ENCODE data around the gene GNG2.

The GNG2 gene

DNA sequence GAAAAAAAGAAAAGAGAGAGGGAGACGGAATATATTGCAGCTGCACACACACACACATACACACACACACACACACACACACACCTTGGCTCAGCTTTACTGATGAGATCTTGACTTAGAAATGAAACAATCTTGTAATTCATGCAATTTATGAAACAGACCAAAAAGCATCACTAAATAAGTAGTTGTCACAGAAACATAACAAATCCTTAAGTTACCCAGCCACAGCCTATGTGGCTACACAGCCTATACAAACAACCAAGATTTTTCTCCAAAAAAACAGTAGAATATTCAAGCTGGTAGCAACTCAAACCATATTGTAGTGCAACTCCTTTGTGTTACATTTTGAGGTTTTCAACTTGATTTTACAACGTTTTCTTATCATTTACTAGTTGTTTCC is 37.9 kb upstream of the GNG2 start:
- no peak for TF ChIP-seq EZH2phosphoT487 (IDR thresholded peaks at IDR 0.05; ENCODE audit: borderline replicate concordance, low read length)
- TF ChIP-seq, protein P1, sequence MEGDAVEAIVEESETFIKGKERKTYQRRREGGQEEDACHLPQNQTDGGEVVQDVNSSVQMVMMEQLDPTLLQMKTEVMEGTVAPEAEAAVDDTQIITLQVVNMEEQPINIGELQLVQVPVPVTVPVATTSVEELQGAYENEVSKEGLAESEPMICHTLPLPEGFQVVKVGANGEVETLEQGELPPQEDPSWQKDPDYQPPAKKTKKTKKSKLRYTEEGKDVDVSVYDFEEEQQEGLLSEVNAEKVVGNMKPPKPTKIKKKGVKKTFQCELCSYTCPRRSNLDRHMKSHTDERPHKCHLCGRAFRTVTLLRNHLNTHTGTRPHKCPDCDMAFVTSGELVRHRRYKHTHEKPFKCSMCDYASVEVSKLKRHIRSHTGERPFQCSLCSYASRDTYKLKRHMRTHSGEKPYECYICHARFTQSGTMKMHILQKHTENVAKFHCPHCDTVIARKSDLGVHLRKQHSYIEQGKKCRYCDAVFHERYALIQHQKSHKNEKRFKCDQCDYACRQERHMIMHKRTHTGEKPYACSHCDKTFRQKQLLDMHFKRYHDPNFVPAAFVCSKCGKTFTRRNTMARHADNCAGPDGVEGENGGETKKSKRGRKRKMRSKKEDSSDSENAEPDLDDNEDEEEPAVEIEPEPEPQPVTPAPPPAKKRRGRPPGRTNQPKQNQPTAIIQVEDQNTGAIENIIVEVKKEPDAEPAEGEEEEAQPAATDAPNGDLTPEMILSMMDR (IDR thresholded peaks at IDR 0.05; ENCODE audit: low read depth, low read length, poor library complexity, severe bottlenecking): no peak
- Histone ChIP-seq H4K20me1 (ENCODE audit: control insufficient read depth, insufficient read depth, low read depth, low read length) (no peaks in the 10 kb centered on the region), H3K4me3 (ENCODE audit: low read length) (no peak overlapping the region), H3K27ac (ENCODE audit: low read depth, low read length) (no peak overlapping the region), H3K79me2 (ENCODE audit: control insufficient read depth, low read length) (no peaks in the 10 kb centered on the region), H3K36me3 (ENCODE audit: control insufficient read depth, low read length) (no peaks in the 10 kb centered on the region), H3K4me1 (ENCODE audit: control insufficient read depth, low read length) (no peaks in the 10 kb centered on the region; the same call in 1 of the 2 replicates), H3K4me2 (ENCODE audit: low read length) (no peak overlapping the region), H3K9me3 (ENCODE audit: control insufficient read depth, insufficient read depth, low read length) (no peaks in the 10 kb centered on the region), H3K27me3 (ENCODE audit: control insufficient read depth, low read length) (peaks cover 4% of the 10 kb centered on the region; the same call in 1 of the 2 replicates), H3K9me2 (replicated peaks; ENCODE audit: control insufficient read depth, low read length) (no peaks in the 10 kb centered on the region), H3F3A (ENCODE audit: control insufficient read depth, insufficient read depth) (no peaks in the 10 kb centered on the region)

DNA sequence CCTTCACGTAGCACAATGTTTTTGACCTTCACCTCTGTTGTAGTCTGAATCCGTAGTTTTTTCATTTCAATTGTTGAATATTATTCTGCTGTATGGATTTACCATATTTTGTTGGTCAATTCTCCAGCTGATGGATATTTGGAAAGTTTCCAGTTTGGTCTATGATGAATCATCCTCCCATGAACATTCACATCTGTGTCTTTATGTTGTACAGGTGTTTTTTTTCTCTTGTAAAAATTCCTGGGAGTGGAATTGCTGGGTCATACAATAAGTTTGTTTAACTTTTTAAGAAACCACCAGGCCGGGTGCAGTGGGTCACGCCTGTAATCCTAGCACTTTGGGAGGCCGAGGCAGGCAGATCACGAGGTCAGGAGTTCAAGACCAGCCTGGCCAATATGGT is 36.7 kb upstream of the GNG2 start:
- Histone ChIP-seq H3K9me3 (ENCODE audit: control insufficient read depth, insufficient read depth, low read length) (no peaks in the 10 kb centered on the region), H3K27ac (ENCODE audit: low read depth, low read length) (no peak overlapping the region), H3K36me3 (ENCODE audit: control insufficient read depth, low read length) (no peaks in the 10 kb centered on the region), H4K20me1 (ENCODE audit: control insufficient read depth, insufficient read depth, low read depth, low read length) (no peaks in the 10 kb centered on the region), H3K79me2 (ENCODE audit: control insufficient read depth, low read length) (no peaks in the 10 kb centered on the region), H3K4me1 (ENCODE audit: control insufficient read depth, low read length) (peaks cover 4% of the 10 kb centered on the region), H3K4me2 (ENCODE audit: low read length) (no peak overlapping the region), H3K9me2 (replicated peaks; ENCODE audit: control insufficient read depth, low read length) (no peaks in the 10 kb centered on the region), H3K4me3 (ENCODE audit: low read length) (no peak overlapping the region), H3F3A (ENCODE audit: control insufficient read depth, insufficient read depth) (no peaks in the 10 kb centered on the region), H3K27me3 (ENCODE audit: control insufficient read depth, low read length) (peaks cover 8% of the 10 kb centered on the region; the same call in 1 of the 2 replicates)
- no peak for TF ChIP-seq EZH2phosphoT487 (IDR thresholded peaks at IDR 0.05; ENCODE audit: borderline replicate concordance, low read length)
- TF ChIP-seq, protein P1 (IDR thresholded peaks at IDR 0.05; ENCODE audit: low read depth, low read length, poor library complexity, severe bottlenecking): no peak

DNA sequence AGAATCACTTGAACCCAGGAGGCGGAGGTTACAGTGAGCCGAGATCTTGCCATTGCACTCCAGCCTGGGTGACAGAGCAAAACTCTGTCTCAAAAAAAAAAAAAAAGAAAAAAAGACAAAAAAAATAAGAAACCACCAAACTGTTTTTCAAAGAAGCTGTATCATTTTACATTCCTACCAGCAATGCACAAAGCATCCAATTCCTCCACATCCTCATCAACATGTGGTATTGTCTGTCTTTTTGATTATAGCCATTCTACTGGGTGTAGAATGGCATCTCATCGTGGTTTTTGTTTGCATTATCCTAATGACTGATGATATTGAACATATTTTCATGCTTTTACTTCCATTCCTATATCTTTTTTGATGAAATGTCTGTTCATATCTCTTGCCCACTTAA is 36.2 kb upstream of the GNG2 start:
- no peaks in the 10 kb centered on the region for H3K9me2 ChIP-seq (replicated peaks; ENCODE audit: control insufficient read depth, low read length)
- peaks cover 7% of the 10 kb centered on the region for H3K4me1 ChIP-seq (ENCODE audit: control insufficient read depth, low read length)
- no peaks in the 10 kb centered on the region for H3K36me3 ChIP-seq (ENCODE audit: control insufficient read depth, low read length)
- no peaks in the 10 kb centered on the region for H4K20me1 ChIP-seq (ENCODE audit: control insufficient read depth, insufficient read depth, low read depth, low read length)
- H3K79me2 ChIP-seq (ENCODE audit: control insufficient read depth, low read length): no peaks in the 10 kb centered on the region
- no peak overlapping the region for H3K4me3 ChIP-seq (ENCODE audit: low read length)
- no peaks in the 10 kb centered on the region for H3F3A ChIP-seq (ENCODE audit: control insufficient read depth, insufficient read depth)
- no peak overlapping the region for H3K27ac ChIP-seq (ENCODE audit: low read depth, low read length)
- H3K9me3 ChIP-seq (ENCODE audit: control insufficient read depth, insufficient read depth, low read length): no peaks in the 10 kb centered on the region
- peaks cover 10% of the 10 kb centered on the region; the same call in 1 of the 2 replicates for H3K27me3 ChIP-seq (ENCODE audit: control insufficient read depth, low read length)
- TF ChIP-seq, protein P1 (IDR thresholded peaks at IDR 0.05; ENCODE audit: low read depth, low read length, poor library complexity, severe bottlenecking): no peak
- TF ChIP-seq EZH2phosphoT487 (IDR thresholded peaks at IDR 0.05; ENCODE audit: borderline replicate concordance, low read length): no peak
- no peak overlapping the region for H3K4me2 ChIP-seq (ENCODE audit: low read length)
